Measurements from ENCODE around the gene PCF11. TPM values are rescaled to one million over a fixed set of nuclear protein-coding genes. Genes with fewer than 3 reads are reported as not detected.

Gene PCF11
- total RNA-seq, 2 donors from 2014 or later: 30.9 to 36.1 TPM

GRCh38 chr11:83220260-83220659 is 63.3 kb downstream of the PCF11 start:
- ATAC-seq (no peak), DNase-seq (no peak)
- intact Hi-C loops (cut with DNase I): no loop called here

DNA sequence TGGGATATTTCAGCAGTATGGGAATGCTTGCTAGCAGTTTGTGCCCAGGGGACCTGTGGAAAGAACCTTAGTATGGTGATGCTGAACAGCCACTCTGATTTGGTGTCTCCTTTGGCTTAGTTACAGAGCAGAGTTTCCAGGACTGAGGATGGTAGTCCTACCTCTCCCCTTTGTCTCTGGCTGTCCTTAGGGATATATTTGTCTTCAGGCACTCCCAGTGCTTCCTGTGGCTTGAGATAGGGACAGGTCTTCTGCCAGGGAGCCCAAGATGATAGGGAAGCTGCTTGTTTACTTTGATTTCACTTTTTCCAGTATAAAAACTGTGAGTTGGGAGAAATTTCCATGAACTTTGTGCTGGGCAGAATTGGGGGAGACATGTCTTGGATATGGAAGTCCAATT is 64.8 kb downstream of the PCF11 start:
- DNase-seq: no peak
- ATAC-seq: no peak
- intact Hi-C loops (cut with DNase I): no loop called here

- ATAC-seq: no peak
Measured at GRCh38 chr11:83222499-83222898, 65.6 kb downstream of the PCF11 start.

GRCh38 chr11:83223457-83223856 is 66.5 kb downstream of the PCF11 start:
- DNase-seq: no peak
- ATAC-seq: no peak
- intact Hi-C loops (cut with DNase I): no loop called here

More at GRCh38 chr11:83222499-83222898, 65.6 kb downstream of the PCF11 start:
- no peak for DNase-seq
- intact Hi-C loops (cut with DNase I): no loop called here

DNA sequence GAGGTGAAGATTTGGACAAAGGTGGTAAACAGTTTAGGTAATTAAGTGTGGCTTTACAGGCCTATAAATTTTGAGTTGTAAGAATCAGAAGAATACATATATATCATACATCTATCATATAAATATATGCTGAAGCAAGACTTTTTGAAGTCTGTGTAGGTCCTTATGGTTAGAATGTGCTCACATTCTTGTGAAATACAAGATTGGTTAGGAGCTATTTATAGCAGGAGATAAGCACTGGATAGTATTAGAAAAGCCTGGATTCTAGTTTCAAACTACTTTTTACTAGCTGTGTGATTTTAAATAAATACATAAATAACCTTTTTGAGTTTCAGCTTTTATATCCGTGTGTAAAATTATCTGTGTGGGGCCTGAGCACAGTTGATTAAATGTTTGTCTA is 78.9 kb downstream of the PCF11 start:
- peak in 1 of 2 donors; percentile 38 for ATAC-seq
- no peak for DNase-seq
- intact Hi-C loops (cut with DNase I): loop anchor here in 1 of 2 donors (5.0 kb wide), 1 partner anchor 586 kb away; no protein-coding TSS in a partner anchor

Other genes starting within 250 kb of the PCF11 start
- gene RAB30, start 85.2 kb upstream of the PCF11 start, total RNA-seq: 10 to 100 TPM; 17.0 to 24.2 TPM
- 1 to 10 TPM; 5.0 to 7.0 TPM for gene ANKRD42, start 36.6 kb downstream of the PCF11 start, total RNA-seq
- 10 to 100 TPM; 25.9 to 30.4 TPM for gene CCDC90B, start 129.2 kb downstream of the PCF11 start, total RNA-seq